Duodenal mucosa (tissue), 2 donors: Measurements from ENCODE around the gene ARHGAP25.

ENCODE experiments used
- H3K27ac ChIP-seq: one replicate; pipeline ENCODE4 v1.7.0; 2013; ENCODE audit warnings: low read depth, low read length
- H3K27me3 ChIP-seq, 2 donors: one replicate each; pipeline ENCODE4 v1.7.0; 2013; ENCODE audit warnings: low read length in 2 of 2, control low read depth in 1 of 2; ENCODE audit not compliant: insufficient read depth in 2 of 2, control insufficient read depth in 1 of 2
- H3K36me3 ChIP-seq, 2 donors: one replicate each; pipeline ENCODE4 v1.7.0; 2013; ENCODE audit warnings: low read length in 2 of 2, control low read depth in 1 of 2; ENCODE audit not compliant: insufficient read depth in 2 of 2, control insufficient read depth in 1 of 2
- H3K4me1 ChIP-seq, 2 donors: one replicate each; pipeline ENCODE4 v1.7.0; 2013; ENCODE audit warnings: low read length in 2 of 2, control low read depth in 1 of 2; ENCODE audit not compliant: insufficient read depth in 2 of 2, control insufficient read depth in 1 of 2
- H3K4me3 ChIP-seq, 2 donors: one replicate each; pipeline ENCODE4 v1.7.0; 2013; ENCODE audit warnings: low read length in 2 of 2, low read depth in 1 of 2
- H3K9ac ChIP-seq, 2 donors: one replicate each; pipeline ENCODE4 v1.7.0; 2013; ENCODE audit warnings: low read length in 2 of 2, low read depth in 1 of 2
- H3K9me3 ChIP-seq, 2 donors: one replicate each; pipeline ENCODE4 v1.7.0; 2013; ENCODE audit warnings: low read length in 2 of 2, control low read depth in 1 of 2; ENCODE audit not compliant: control insufficient read depth in 1 of 2

The ARHGAP25 gene

GRCh38 chr2:68717305-68717661 lies 17.3 kb upstream of the ARHGAP25 start:
- Histone ChIP-seq H3K27ac (no peak overlapping the region), H3K36me3 (no peaks in the 10 kb centered on the region), H3K9me3 (no peaks in the 10 kb centered on the region), H3K27me3 (no peaks in the 10 kb centered on the region), H3K9ac (no peak overlapping the region), H3K4me3 (no peak overlapping the region), H3K4me1 (peaks cover 20 to 21% of the 10 kb centered on the region in 2 donors)

GRCh38 chr2:68719912-68720311 lies 14.7 kb upstream of the ARHGAP25 start:
- Histone ChIP-seq H3K36me3 (no peaks in the 10 kb centered on the region), H3K27me3 (no peaks in the 10 kb centered on the region), H3K4me1 (peaks cover 18 to 19% of the 10 kb centered on the region in 2 donors), H3K9ac (no peak overlapping the region), H3K9me3 (no peaks in the 10 kb centered on the region), H3K4me3 (no peak overlapping the region), H3K27ac (no peak overlapping the region)

GRCh38 chr2:68720665-68721064 lies 13.9 kb upstream of the ARHGAP25 start:
- no peaks in the 10 kb centered on the region for H3K9me3 ChIP-seq
- no peaks in the 10 kb centered on the region for H3K27me3 ChIP-seq
- H3K36me3 ChIP-seq, result no peaks in the 10 kb centered on the region
- H3K4me1 ChIP-seq, result peaks cover 11 to 14% of the 10 kb centered on the region in 2 donors
- no peak overlapping the region for H3K4me3 ChIP-seq
- H3K9ac ChIP-seq, result no peak overlapping the region
- no peak overlapping the region for H3K27ac ChIP-seq

GRCh38 chr2:68721482-68722101 lies 13.0 kb upstream of the ARHGAP25 start:
- Histone ChIP-seq H3K4me3 (no peak overlapping the region), H3K27ac (no peak overlapping the region), H3K36me3 (no peaks in the 10 kb centered on the region), H3K9ac (peak overlapping the region in 1 of 2 donors; percentile 9), H3K9me3 (no peaks in the 10 kb centered on the region), H3K4me1 (peaks cover 5 to 17% of the 10 kb centered on the region in 2 donors), H3K27me3 (no peaks in the 10 kb centered on the region)

GRCh38 chr2:68722712-68723111 lies 11.9 kb upstream of the ARHGAP25 start:
- H3K4me3 ChIP-seq, result no peak overlapping the region
- H3K4me1 ChIP-seq, result peaks cover 10 to 19% of the 10 kb centered on the region in 2 donors
- no peak overlapping the region for H3K9ac ChIP-seq
- H3K27me3 ChIP-seq, result no peaks in the 10 kb centered on the region
- no peak overlapping the region for H3K27ac ChIP-seq
- no peaks in the 10 kb centered on the region for H3K36me3 ChIP-seq
- no peaks in the 10 kb centered on the region for H3K9me3 ChIP-seq

- Histone ChIP-seq H3K9me3 (no peaks in the 10 kb centered on the region), H3K27ac (no peak overlapping the region), H3K9ac (no peak overlapping the region), H3K4me1 (peaks cover 11 to 19% of the 10 kb centered on the region in 2 donors), H3K36me3 (no peaks in the 10 kb centered on the region), H3K4me3 (no peak overlapping the region), H3K27me3 (no peaks in the 10 kb centered on the region)
These were observed 11.4 kb upstream of the ARHGAP25 start for GRCh38 chr2:68723181-68723580.

- peaks cover 13 to 15% of the 10 kb centered on the region in 2 donors for H3K4me1 ChIP-seq
- no peaks in the 10 kb centered on the region for H3K36me3 ChIP-seq
- no peaks in the 10 kb centered on the region for H3K27me3 ChIP-seq
- H3K27ac ChIP-seq, result no peak overlapping the region
- H3K4me3 ChIP-seq, result no peak overlapping the region
- no peaks in the 10 kb centered on the region for H3K9me3 ChIP-seq
- no peak overlapping the region for H3K9ac ChIP-seq
These were observed 8.5 kb upstream of the ARHGAP25 start for GRCh38 chr2:68726100-68726499.

GRCh38 chr2:68726608-68727367 lies 7.8 kb upstream of the ARHGAP25 start:
- Histone ChIP-seq H3K4me3 (no peak overlapping the region), H3K36me3 (no peaks in the 10 kb centered on the region), H3K27me3 (no peaks in the 10 kb centered on the region), H3K9ac (no peak overlapping the region), H3K4me1 (peaks cover 9 to 14% of the 10 kb centered on the region in 2 donors), H3K27ac (no peak overlapping the region), H3K9me3 (no peaks in the 10 kb centered on the region)

GRCh38 chr2:68727683-68728375 lies 6.8 kb upstream of the ARHGAP25 start:
- no peak overlapping the region for H3K9ac ChIP-seq
- no peaks in the 10 kb centered on the region for H3K9me3 ChIP-seq
- H3K4me1 ChIP-seq, result peaks cover 4 to 11% of the 10 kb centered on the region in 2 donors
- H3K27ac ChIP-seq, result no peak overlapping the region
- H3K27me3 ChIP-seq, result no peaks in the 10 kb centered on the region
- no peak overlapping the region for H3K4me3 ChIP-seq
- H3K36me3 ChIP-seq, result no peaks in the 10 kb centered on the region

GRCh38 chr2:68730828-68731227 lies 3.8 kb upstream of the ARHGAP25 start:
- Histone ChIP-seq H3K36me3 (no peaks in the 10 kb centered on the region), H3K27ac (no peak overlapping the region), H3K4me3 (no peak overlapping the region), H3K9me3 (no peaks in the 10 kb centered on the region), H3K9ac (no peak overlapping the region), H3K4me1 (peaks cover 16 to 20% of the 10 kb centered on the region in 2 donors), H3K27me3 (no peaks in the 10 kb centered on the region)
